Measurements from ENCODE around the gene SPAG16.

- TF ChIP-seq CTCF (conservative IDR thresholded peaks at IDR 0.05; ENCODE audit: low read length) (no peak), EZH2phosphoT487 (IDR thresholded peaks at IDR 0.05; ENCODE audit: borderline replicate concordance) (no peak)
These were observed 145.3 kb downstream of the SPAG16 start for GRCh38 chr2:213429516-213429915.
